MCF 10A (cell line): Measurements from ENCODE around the gene SERPIND1. TPM values are rescaled to one million over a fixed set of nuclear protein-coding genes. Genes with fewer than 3 reads are reported as not detected.

Source experiments
- BruUV-seq: library from RNA; stranded (reverse); fragments of 400-500 nt; replicated peaks from 2 replicates; lab custom pipeline; 2021; lab: Mats Ljungman, UMichigan
- CTCF ChIA-PET: fragments of 300-600 bp; sonication (Branson Sonifier 250); formaldehyde crosslinking; extraction: SDS; loops from one replicate; lab custom pipeline; 2021; ENCODE audit warnings: antibody characterized with exemption, inconsistent platforms; lab: Yijun Ruan, JAX
- POLR2A ChIA-PET: fragments of 300-600, 350-650 bp; sonication (Branson Sonifier 250); formaldehyde crosslinking; extraction: SDS; loops from one replicate; lab custom pipeline; 2020; ENCODE audit warnings: antibody characterized with exemption, inconsistent platforms; lab: Yijun Ruan, JAX
- DNase-seq: peaks from one replicate; pipeline ENCODE4 v3.0.0-alpha.2; 2018; ENCODE audit not compliant: unreplicated experiment
- H3K27ac Mint-ChIP-seq: one replicate; pipeline ENCODE4 v1.8.0; 2022; ENCODE audit warnings: mild to moderate bottlenecking, low read depth, mixed read lengths; ENCODE audit not compliant: unreplicated experiment
- H3K27me3 Mint-ChIP-seq: one replicate; pipeline ENCODE4 v1.8.0; 2022; ENCODE audit warnings: mixed read lengths; ENCODE audit not compliant: insufficient read depth, unreplicated experiment
- H3K36me3 Mint-ChIP-seq: one replicate; pipeline ENCODE4 v1.8.0; 2022; ENCODE audit warnings: mild to moderate bottlenecking, moderate library complexity, mixed read lengths; ENCODE audit not compliant: insufficient read depth, unreplicated experiment
- H3K4me1 Mint-ChIP-seq: one replicate; pipeline ENCODE4 v1.8.0; 2022; ENCODE audit warnings: mixed read lengths; ENCODE audit not compliant: insufficient read depth, unreplicated experiment
- H3K4me3 Mint-ChIP-seq: one replicate; pipeline ENCODE4 v1.8.0; 2022; ENCODE audit warnings: mild to moderate bottlenecking, moderate library complexity, mixed read lengths; ENCODE audit not compliant: unreplicated experiment
- H3K9me3 Mint-ChIP-seq: one replicate; pipeline ENCODE4 v1.8.0; 2022; ENCODE audit warnings: mixed read lengths; ENCODE audit not compliant: unreplicated experiment
- CTCF ChIP-seq: fragments of 200-600 bp; IDR thresholded peaks from one replicate; pipeline ENCODE4 v1.8.0; 2022; ENCODE audit warnings: antibody characterized with exemption, mild to moderate bottlenecking; ENCODE audit not compliant: unreplicated experiment
- intact Hi-C: fragments of 100-400 bp; cut with micrococcal nuclease; formaldehyde crosslinking; loops from 2 replicates; pipeline ENCODE4 v1.14.1; 2022
- total RNA-seq: library from RNA; stranded (reverse); gene quantifications from 2 replicates; pipeline ENCODE4 v1.2.3, GENCODE V29; 2022

Gene SERPIND1
- total RNA-seq, 1 experiment from 2014 or later, result not detected

- H3K27me3 Mint-ChIP-seq, result no peaks in the 10 kb centered on the region
- peaks cover 12% of the 10 kb centered on the region for H3K4me1 Mint-ChIP-seq
- no peaks in the 10 kb centered on the region for H3K9me3 Mint-ChIP-seq
- ChIA-PET POLR2A (interaction anchor here (0.7 kb wide), 1 partner anchor 35 kb away, joined by 3 read pairs; no protein-coding TSS in a partner anchor), CTCF (interaction anchor here (0.7 kb wide), 1 partner anchor 9 kb away, joined by 3 read pairs; no protein-coding TSS in a partner anchor)
- no peak overlapping the region for H3K4me3 Mint-ChIP-seq
- TF ChIP-seq CTCF, result no peak
- H3K27ac Mint-ChIP-seq, result no peak overlapping the region
- no TSS peak for BruUV-seq
- intact Hi-C loops, result no loop called here
- peaks cover 51% of the 10 kb centered on the region for H3K36me3 Mint-ChIP-seq
- DNase-seq, result no peak
Measured at GRCh38 chr22:20749453-20749852, 24.5 kb upstream of the SERPIND1 start.

- BruUV-seq, result no TSS peak
- POLR2A ChIA-PET, result interaction anchor here (0.6 to 0.7 kb wide), 3 partner anchors 28 to 33 kb away, joined by 3 read pairs; no protein-coding TSS in a partner anchor
Measured at GRCh38 chr22:20750461-20751184, 23.3 kb upstream of the SERPIND1 start.

GRCh38 chr22:20751185-20751851 is 22.6 kb upstream of the SERPIND1 start:
- POLR2A ChIA-PET, result interaction anchor here (0.7 kb wide), 1 partner anchor 30 kb away, joined by 3 read pairs; no protein-coding TSS in a partner anchor
- Mint-ChIP-seq H3K9me3 (no peaks in the 10 kb centered on the region), H3K36me3 (peaks cover 44% of the 10 kb centered on the region), H3K27me3 (no peaks in the 10 kb centered on the region), H3K4me3 (no peak overlapping the region), H3K4me1 (peaks cover 12% of the 10 kb centered on the region), H3K27ac (no peak overlapping the region)
- no TSS peak for BruUV-seq
- intact Hi-C loops, result no loop called here
- DNase-seq, result no peak
- CTCF ChIA-PET, result interaction anchor here (1.1 to 1.5 kb wide), 4 partner anchors 9 to 35 kb away, joined by 3 to 5 read pairs (median 4); no protein-coding TSS in a partner anchor
- TF ChIP-seq CTCF, result no peak

More at GRCh38 chr22:20750461-20751184, 23.3 kb upstream of the SERPIND1 start:
- peak; percentile 89 for DNase-seq
- CTCF ChIA-PET, result interaction anchor here (1.1 kb wide), 3 partner anchors 8 to 35 kb away, joined by 3 to 4 read pairs (median 3); no protein-coding TSS in a partner anchor
- intact Hi-C loops, result no loop called here
- H3K27ac Mint-ChIP-seq, result peak overlapping the region; percentile 46
- TF ChIP-seq CTCF, result no peak
- no peaks in the 10 kb centered on the region for H3K27me3 Mint-ChIP-seq
- H3K4me1 Mint-ChIP-seq, result peaks cover 12% of the 10 kb centered on the region
- H3K36me3 Mint-ChIP-seq, result peaks cover 42% of the 10 kb centered on the region
- no peak overlapping the region for H3K4me3 Mint-ChIP-seq
- no peaks in the 10 kb centered on the region for H3K9me3 Mint-ChIP-seq
